ENCODE results near the gene SUCLG2.

SUCLG2 gene

DNA sequence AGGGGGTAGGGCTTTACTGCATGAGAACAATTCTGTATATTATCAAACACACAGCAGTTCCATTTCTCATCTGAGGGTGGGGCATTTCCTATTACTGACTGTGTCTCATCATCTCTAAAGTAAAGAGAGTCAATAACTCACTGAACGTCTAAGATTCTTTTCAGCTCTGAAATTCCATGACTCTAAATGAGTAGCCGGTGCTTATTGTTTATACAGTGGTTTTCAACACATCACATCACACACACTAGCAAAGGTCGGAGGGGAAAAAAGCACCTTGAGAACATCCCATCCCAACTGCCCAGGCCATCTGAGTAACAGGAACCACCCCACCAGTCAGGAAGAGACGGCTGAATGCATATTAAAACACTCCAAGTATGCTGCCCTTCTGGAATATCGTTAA is 196.0 kb downstream of the SUCLG2 start:
- TF ChIP-seq CTCF (conservative IDR thresholded peaks at IDR 0.05; ENCODE audit: low read depth, low read length): no peak
- no peak for DNase-seq (ENCODE audit: low read depth)

DNA sequence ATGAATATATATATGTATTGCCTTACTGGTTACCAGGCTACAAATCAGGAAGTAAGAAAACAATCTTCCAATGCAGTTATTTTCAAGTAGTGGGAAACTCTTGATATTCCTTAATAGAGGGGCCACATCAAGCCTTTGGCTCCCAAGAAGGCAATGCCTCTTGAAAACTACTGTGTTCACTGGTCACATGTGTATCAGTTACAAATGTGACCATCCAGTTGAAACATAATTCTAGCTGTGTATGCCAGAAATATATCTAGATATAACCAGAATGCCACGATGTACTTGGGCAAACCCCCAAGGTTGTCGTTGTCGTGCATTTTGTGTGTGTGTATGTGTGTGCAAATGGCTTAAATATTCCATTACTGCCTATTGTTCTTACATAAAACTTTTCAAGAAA is 200.8 kb downstream of the SUCLG2 start:
- no peak for DNase-seq (ENCODE audit: low read depth)
- H3K4me3 ChIP-seq (ENCODE audit: low read length): no peak overlapping the region
- TF ChIP-seq CTCF (conservative IDR thresholded peaks at IDR 0.05; ENCODE audit: low read depth, low read length): no peak

More for the DNA sequence above, 196.0 kb downstream of the SUCLG2 start:
- H3K4me3 ChIP-seq (ENCODE audit: low read length): no peak overlapping the region

DNA sequence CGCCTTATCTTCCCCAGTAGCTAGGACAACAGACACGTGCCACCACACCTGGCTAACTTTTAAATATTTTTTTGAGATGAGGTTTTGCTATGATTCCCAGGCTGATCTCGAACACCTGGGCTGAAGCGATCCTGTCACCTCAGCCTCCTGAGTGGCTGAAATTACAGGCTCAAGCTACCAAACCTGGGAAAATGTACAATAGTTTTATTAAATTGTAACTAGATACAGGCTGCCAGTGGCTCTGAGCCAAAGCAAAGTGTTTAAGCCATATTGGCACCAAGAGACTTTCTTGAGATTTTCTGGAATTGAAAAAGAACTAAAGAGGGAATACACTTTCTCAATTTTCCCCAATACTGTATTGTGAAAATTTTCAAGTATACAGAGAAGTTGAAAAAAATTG is 204.3 kb downstream of the SUCLG2 start:
- TF ChIP-seq CTCF (conservative IDR thresholded peaks at IDR 0.05; ENCODE audit: low read depth, low read length): no peak

DNA sequence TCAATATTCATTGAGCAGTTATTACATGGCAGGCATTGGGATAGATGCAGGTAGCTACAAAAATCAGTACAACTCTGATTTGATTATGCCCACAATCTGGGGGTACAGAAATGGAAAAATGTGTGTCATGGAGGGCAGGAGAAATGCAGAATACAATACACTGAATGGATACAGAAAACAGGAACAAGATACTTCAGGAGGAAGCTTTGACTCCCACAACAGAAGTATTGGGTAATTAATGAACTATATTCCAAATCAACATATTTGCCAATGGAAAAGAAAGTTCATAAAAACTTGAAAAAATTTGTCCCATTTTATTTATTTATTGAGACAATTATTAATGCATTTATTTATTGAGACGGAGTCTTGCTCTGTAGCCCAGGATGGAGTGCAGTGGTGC is 207.0 kb downstream of the SUCLG2 start:
- DNase-seq (ENCODE audit: low read depth): no peak
- H3K4me3 ChIP-seq (ENCODE audit: low read length): no peak overlapping the region
- TF ChIP-seq CTCF (conservative IDR thresholded peaks at IDR 0.05; ENCODE audit: low read depth, low read length): no peak

More for the DNA sequence above, 204.3 kb downstream of the SUCLG2 start:
- no peak overlapping the region for H3K4me3 ChIP-seq (ENCODE audit: low read length)
- DNase-seq (ENCODE audit: low read depth): no peak

- DNase-seq (ENCODE audit: low read depth): no peak
- no peak for TF ChIP-seq CTCF (conservative IDR thresholded peaks at IDR 0.05; ENCODE audit: low read depth, low read length)
- no peak overlapping the region for H3K4me3 ChIP-seq (ENCODE audit: low read length)
These were observed 216.6 kb downstream of the SUCLG2 start for GRCh38 chr3:67437789-67438188.

DNA sequence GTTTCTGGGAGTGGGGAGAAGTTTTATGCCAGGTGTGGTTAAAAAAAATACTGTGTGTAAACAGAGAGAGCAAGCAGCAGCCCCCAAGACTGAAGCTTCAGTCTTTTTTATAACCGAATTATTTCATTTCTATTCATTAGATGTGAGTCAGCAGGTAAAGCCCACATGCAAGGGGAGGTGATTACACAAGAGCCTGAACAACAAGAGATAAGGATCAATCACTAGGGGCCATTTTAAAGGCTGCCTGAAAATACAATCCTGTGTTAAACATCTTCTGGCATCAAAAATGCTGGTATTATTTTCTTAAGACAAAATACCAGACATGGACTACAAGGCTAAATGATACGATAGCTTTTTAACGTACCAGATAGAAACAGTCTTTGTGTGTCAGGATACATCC is 217.3 kb downstream of the SUCLG2 start:
- no peak overlapping the region for H3K4me3 ChIP-seq (ENCODE audit: low read length)
- no peak for TF ChIP-seq CTCF (conservative IDR thresholded peaks at IDR 0.05; ENCODE audit: low read depth, low read length)
- DNase-seq (ENCODE audit: low read depth): peak; percentile 6

GRCh38 chr3:67433109-67433508 is 221.3 kb downstream of the SUCLG2 start:
- TF ChIP-seq CTCF (conservative IDR thresholded peaks at IDR 0.05; ENCODE audit: low read depth, low read length): no peak
- H3K4me3 ChIP-seq (ENCODE audit: low read length): no peak overlapping the region
- DNase-seq (ENCODE audit: low read depth): no peak
